OCI-LY3 (cell line): ENCODE results near the gene MTHFD1L.

ENCODE experiments used
- EZH2phosphoT487 ChIP-seq: fragments of 200-600 bp; shearing (Covaris generic); IDR thresholded peaks from 2 replicates; pipeline ENCODE4 v1.6.1; 2018; ENCODE audit warnings: antibody characterized with exemption, mixed run types, low read depth
- TF ChIP-seq, protein P1 (sequence below): fragments of 200-600, 300-600 bp; sonication (generic); IDR thresholded peaks from 2 replicates; pipeline ENCODE4 v1.5.1; 2014; ENCODE audit warnings: antibody characterized with exemption, low read length, low read depth

DNA sequence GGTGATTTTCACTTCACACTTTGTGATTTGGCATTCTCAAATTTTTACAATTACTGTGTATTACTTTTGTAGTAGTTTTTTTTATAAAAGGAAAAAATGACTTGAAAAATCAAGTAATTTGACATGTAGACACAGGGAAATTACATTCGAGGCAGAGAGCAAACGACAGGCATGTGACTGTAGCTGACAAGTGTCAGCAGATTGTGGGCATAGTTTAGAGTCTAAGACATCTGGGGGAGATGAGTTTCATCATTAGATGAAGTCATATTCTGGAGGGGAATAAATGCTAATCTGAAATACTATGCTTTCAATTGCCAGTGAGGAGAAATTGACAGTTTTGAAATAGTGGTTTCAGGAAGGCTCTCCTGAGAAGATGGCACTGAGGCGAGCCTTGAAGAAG is 126.0 kb downstream of the MTHFD1L start:
- TF ChIP-seq, protein P1, sequence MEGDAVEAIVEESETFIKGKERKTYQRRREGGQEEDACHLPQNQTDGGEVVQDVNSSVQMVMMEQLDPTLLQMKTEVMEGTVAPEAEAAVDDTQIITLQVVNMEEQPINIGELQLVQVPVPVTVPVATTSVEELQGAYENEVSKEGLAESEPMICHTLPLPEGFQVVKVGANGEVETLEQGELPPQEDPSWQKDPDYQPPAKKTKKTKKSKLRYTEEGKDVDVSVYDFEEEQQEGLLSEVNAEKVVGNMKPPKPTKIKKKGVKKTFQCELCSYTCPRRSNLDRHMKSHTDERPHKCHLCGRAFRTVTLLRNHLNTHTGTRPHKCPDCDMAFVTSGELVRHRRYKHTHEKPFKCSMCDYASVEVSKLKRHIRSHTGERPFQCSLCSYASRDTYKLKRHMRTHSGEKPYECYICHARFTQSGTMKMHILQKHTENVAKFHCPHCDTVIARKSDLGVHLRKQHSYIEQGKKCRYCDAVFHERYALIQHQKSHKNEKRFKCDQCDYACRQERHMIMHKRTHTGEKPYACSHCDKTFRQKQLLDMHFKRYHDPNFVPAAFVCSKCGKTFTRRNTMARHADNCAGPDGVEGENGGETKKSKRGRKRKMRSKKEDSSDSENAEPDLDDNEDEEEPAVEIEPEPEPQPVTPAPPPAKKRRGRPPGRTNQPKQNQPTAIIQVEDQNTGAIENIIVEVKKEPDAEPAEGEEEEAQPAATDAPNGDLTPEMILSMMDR = no peak
- TF ChIP-seq EZH2phosphoT487 = no peak
